Loucy (cell line): Measurements from ENCODE around the gene C19orf25.

Experiments used
- H2AFZ ChIP-seq: fragments of 200-600 bp; sonication (generic); 2 replicates; pipeline ENCODE4 v1.6.0; 2016; ENCODE audit warnings: antibody characterized with exemption, mild to moderate bottlenecking, low read length, moderate library complexity
- H3F3A ChIP-seq: fragments of 200-600 bp; 2 replicates; pipeline ENCODE4 v1.6.0; 2016; ENCODE audit warnings: antibody characterized with exemption, low read depth, mild to moderate bottlenecking
- H3K27me3 ChIP-seq: fragments of 200-600 bp; sonication (generic); 2 replicates; pipeline ENCODE4 v1.6.1; 2014; ENCODE audit warnings: low read length, mild to moderate bottlenecking; ENCODE audit not compliant: insufficient read depth, poor library complexity, severe bottlenecking
- H3K36me3 ChIP-seq: fragments of 200-600 bp; sonication (generic); 2 replicates; pipeline ENCODE4 v1.6.1; 2016; ENCODE audit warnings: low read length; ENCODE audit not compliant: insufficient read depth
- H3K4me1 ChIP-seq: fragments of 200-600 bp; sonication (generic); 2 replicates; pipeline ENCODE4 v1.5.1; 2014; ENCODE audit warnings: low read length, mild to moderate bottlenecking; ENCODE audit not compliant: insufficient read depth, poor library complexity, severe bottlenecking
- H3K4me2 ChIP-seq: fragments of 200-600 bp; sonication (generic); 2 replicates; pipeline ENCODE4 v1.6.0; 2014; ENCODE audit warnings: antibody characterized with exemption, low read length, low read depth, mild to moderate bottlenecking; ENCODE audit not compliant: poor library complexity, severe bottlenecking
- H3K4me3 ChIP-seq: fragments of 200-600 bp; sonication (generic); 2 replicates; pipeline ENCODE4 v1.5.1; 2014; ENCODE audit warnings: low read length, mild to moderate bottlenecking, mixed read lengths; ENCODE audit not compliant: poor library complexity, severe bottlenecking
- H3K79me2 ChIP-seq: fragments of 200-600 bp; sonication (generic); 2 replicates; pipeline ENCODE4 v1.6.1; 2014; ENCODE audit warnings: low read length; ENCODE audit not compliant: insufficient read depth
- H3K9ac ChIP-seq: fragments of 200-600 bp; sonication (generic); 2 replicates; pipeline ENCODE4 v1.6.0; 2014; ENCODE audit warnings: mild to moderate bottlenecking, low read depth, low read length, moderate library complexity; ENCODE audit not compliant: poor library complexity, severe bottlenecking
- H3K9me2 ChIP-seq: fragments of 200-600 bp; sonication (generic); replicated peaks from 2 replicates; pipeline ENCODE4 v1.6.1; 2016; ENCODE audit warnings: low read depth, low read length, mixed read lengths
- H3K9me3 ChIP-seq: fragments of 200-600 bp; sonication (generic); 2 replicates; pipeline ENCODE4 v1.6.1; 2014; ENCODE audit warnings: mild to moderate bottlenecking, antibody characterized with exemption, low read length, low read depth; ENCODE audit not compliant: insufficient read depth
- H4K20me1 ChIP-seq: fragments of 200-600 bp; sonication (generic); 2 replicates; pipeline ENCODE4 v1.6.0; 2014; ENCODE audit warnings: antibody characterized with exemption, low read length, mild to moderate bottlenecking; ENCODE audit not compliant: insufficient read depth, poor library complexity, severe bottlenecking
- CTCF ChIP-seq: fragments of 200-600 bp; sonication (generic); conservative IDR thresholded peaks from 2 replicates; pipeline ENCODE4 v1.5.1; 2014; ENCODE audit warnings: mild to moderate bottlenecking, antibody characterized with exemption, low read length
- EZH2phosphoT487 ChIP-seq: fragments of 200-600 bp; IDR thresholded peaks from 2 replicates; pipeline ENCODE4 v1.6.1; 2018; ENCODE audit warnings: antibody characterized with exemption, mild to moderate bottlenecking, moderate library complexity, borderline replicate concordance

The C19orf25 gene

DNA sequence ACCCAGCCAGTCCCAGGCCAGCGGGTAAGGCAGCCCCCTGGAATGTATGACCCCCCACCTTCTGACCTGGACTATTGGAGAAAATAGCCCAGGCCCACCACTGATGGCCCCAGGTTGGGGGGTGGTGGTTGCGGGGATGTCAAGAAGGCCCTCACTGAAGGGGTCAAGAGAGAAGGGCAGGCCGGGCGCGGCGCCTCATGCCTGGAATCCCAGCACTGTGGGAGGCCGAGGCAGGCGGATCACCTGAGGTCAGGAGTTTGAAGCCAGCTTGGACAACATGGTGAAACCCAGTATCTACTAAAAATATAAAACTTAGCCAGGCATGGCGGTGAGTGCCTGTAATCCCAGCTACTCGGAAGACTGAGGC lies 35.3 kb upstream of the C19orf25 start:
- H3K36me3 ChIP-seq, result no peaks in the 10 kb centered on the region
- no peaks in the 10 kb centered on the region for H3K4me1 ChIP-seq
- no peak overlapping the region for H2AFZ ChIP-seq
- H3K27me3 ChIP-seq, result no peaks in the 10 kb centered on the region
- no peaks in the 10 kb centered on the region for H3K9me2 ChIP-seq
- H4K20me1 ChIP-seq, result no peaks in the 10 kb centered on the region
- no peak overlapping the region for H3K4me3 ChIP-seq
- H3K4me2 ChIP-seq, result no peak overlapping the region
- H3K9me3 ChIP-seq, result no peaks in the 10 kb centered on the region
- H3F3A ChIP-seq, result no peaks in the 10 kb centered on the region
- no peaks in the 10 kb centered on the region for H3K79me2 ChIP-seq
- no peak for TF ChIP-seq EZH2phosphoT487
- no peak for TF ChIP-seq CTCF
- no peak overlapping the region for H3K9ac ChIP-seq

DNA sequence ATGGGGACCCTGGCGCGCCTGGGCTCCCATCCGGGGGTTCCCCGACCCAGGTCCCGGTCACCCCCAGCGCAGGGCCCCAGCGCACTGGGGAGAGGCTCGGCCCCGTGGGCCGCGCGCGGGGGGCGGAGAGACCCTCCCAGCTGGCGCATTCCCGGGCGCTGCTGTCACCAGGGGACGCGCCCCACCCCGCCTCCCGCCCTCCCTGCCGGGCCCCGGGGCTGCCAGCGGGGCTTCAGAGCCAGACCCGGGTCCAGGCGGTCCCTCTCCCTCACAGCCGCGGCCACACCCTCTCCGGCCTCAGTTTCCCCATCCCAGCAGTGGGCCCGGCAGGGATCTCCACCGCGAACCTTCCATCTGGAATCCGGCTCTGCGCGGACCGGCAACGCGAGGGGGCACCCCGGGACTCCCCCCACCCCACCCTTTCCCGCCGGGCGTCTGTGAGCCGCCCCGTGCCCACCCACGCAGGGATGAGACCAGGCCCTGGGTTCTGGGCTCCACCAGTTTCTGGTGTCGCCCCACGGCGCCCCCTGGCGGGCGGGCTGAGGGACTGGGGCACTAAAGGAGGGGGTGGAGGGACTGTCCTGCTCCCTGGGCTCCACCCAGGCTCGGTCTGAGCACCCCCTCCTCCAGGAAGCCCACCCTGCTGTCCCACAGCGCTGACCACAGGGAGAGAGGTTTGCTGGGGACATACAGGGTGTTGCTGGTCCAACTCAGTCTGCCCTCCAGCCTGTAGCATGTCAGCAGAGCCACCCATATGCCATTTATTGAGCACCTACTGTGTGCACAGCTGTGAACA lies 34.7 kb upstream of the C19orf25 start:
- Histone ChIP-seq H3F3A (0 out of 2 replicates have a peak, but pooled peaks cover under 1% of the 10 kb centered on the region), H3K4me2 (no peak overlapping the region), H3K36me3 (no peaks in the 10 kb centered on the region), H4K20me1 (no peaks in the 10 kb centered on the region), H2AFZ (no peak overlapping the region), H3K9me3 (no peaks in the 10 kb centered on the region), H3K4me1 (no peaks in the 10 kb centered on the region), H3K79me2 (no peaks in the 10 kb centered on the region), H3K9me2 (no peaks in the 10 kb centered on the region), H3K27me3 (no peaks in the 10 kb centered on the region), H3K9ac (no peak overlapping the region), H3K4me3 (no peak overlapping the region)
- TF ChIP-seq EZH2phosphoT487 (no peak), CTCF (peak; percentile 64)

- H3K9ac ChIP-seq, result no peak within 1 kb of the TSS
- no peaks in the 10 kb centered on the region for H3K36me3 ChIP-seq
- peaks cover 4% of the 10 kb centered on the region for H3K4me1 ChIP-seq
- TF ChIP-seq CTCF (no peak), EZH2phosphoT487 (no peak)
- H3K4me3 ChIP-seq, result no peak within 1 kb of the TSS
- H3K9me3 ChIP-seq, result no peaks in the 10 kb centered on the region
- H3K79me2 ChIP-seq, result no peaks in the 10 kb centered on the region
- no peaks in the 10 kb centered on the region for H3K27me3 ChIP-seq
- no peaks in the 10 kb centered on the region for H3K9me2 ChIP-seq
- H4K20me1 ChIP-seq, result no peaks in the 10 kb centered on the region
- H3K4me2 ChIP-seq, result no peak within 1 kb of the TSS
- H3F3A ChIP-seq, result 0 out of 2 replicates have a peak, but pooled peaks cover 4% of the 10 kb centered on the region
- H2AFZ ChIP-seq, result no peak within 1 kb of the TSS
Measured at GRCh38 chr19:1512671-1513498, 33.9 kb upstream of the C19orf25 start, which contains the start of gene ADAMTSL5. TSS of gene ADAMTSL5 (minus strand) at chr19:1513019. CDS start at chr19:1510943, 2,076 bp downstream.
